ENCODE data around the gene BFSP1. TPM values are rescaled to one million over a fixed set of nuclear protein-coding genes. Genes with fewer than 3 reads are reported as not detected.

BFSP1 gene
- total RNA-seq, result 2.3 and 3.5 TPM in 2 replicates

GRCh38 chr20:17530716-17531664, at the start of gene BFSP1:
BFSP1 (minus strand) TSS chr20:17531379; CDS start chr20:17531329, 50 bp downstream.

GRCh38 chr20:17569616-17570346, 38.6 kb upstream of the BFSP1 start, which contains the start of gene DSTN:
DSTN (plus strand) TSS chr20:17570075; CDS start chr20:17570209, 134 bp downstream.

Other genes starting within 250 kb of the BFSP1 start
- gene DSTN, start 38.7 kb upstream of the BFSP1 start, total RNA-seq, result 123 and 166 TPM in 2 replicates
- gene RRBP1, start 150.9 kb upstream of the BFSP1 start, total RNA-seq, result 229 and 240 TPM in 2 replicates
- gene BANF2, start 168.6 kb upstream of the BFSP1 start, total RNA-seq, result not detected in 2 replicates

Measured in bronchial smooth muscle cell (primary cell).